Stimulated activated CD8-positive, alpha-beta memory T cell treated with anti-CD3 and anti-CD28 coated beads, Interleukin-12 subunit alpha, Interleukin-12 subunit beta, amount 100 ng/mL, for 24 hours (primary cell): ENCODE measurements around the gene KRTAP12-4.
"Not testable (repeated sequence)": the region's sequence is repeated elsewhere in the genome, so short reads cannot be mapped to it uniquely, and the experiment has no call there.

Experiments used
- DNase-seq: peaks from one replicate; pipeline ENCODE4 v3.0.0-alpha.2; 2020; ENCODE audit errors: extremely low read depth

KRTAP12-4 gene, protein sequence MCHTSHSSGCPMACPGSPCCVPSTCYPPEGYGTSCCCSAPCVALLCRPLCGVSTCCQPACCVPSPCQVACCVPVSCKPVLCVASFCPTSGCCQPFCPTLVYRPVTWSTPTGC

DNA sequence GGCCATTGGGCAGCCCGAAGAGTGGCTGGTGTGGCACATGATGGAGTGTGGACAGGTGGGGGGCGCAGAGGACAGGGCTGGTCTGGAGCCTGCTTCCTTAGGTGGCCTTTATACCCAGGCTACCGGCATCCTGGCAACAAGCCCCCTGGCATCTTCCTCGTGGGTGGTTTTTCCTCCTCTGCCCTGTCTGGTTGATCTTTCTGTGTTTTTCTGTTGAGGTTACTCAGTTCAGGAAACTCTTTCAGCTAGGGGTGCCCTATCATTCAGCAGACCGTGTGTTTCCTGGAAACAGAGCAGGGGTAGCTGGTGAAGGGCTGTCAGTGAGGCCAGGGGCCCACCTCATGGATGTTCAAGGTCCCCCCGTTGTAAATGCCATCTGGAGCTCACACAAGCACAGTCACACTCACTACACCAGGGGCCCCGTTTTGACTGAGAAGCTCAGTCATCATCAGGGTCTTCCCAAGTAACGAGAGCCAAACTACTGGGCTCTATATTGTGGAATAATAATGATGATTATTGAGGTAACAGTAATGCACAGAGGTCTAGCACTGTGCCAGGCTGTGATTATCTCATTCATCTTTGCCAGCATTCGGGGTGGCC is at the start of gene KRTAP12-4:
TSS of gene KRTAP12-4 (minus strand) at position 84 of the 600 bp plus-strand sequence. CDS start at position 39, 45 bp downstream.
- DNase-seq, result no peak

GRCh38 chr21:44703731-44704635 is 49.5 kb upstream of the KRTAP12-4 start:
- no peak for DNase-seq

- DNase-seq, result no peak
Observed at GRCh38 chr21:44702973-44703730, 48.7 kb upstream of the KRTAP12-4 start.

GRCh38 chr21:44702111-44702972 is 47.9 kb upstream of the KRTAP12-4 start:
- DNase-seq, result no peak

DNA sequence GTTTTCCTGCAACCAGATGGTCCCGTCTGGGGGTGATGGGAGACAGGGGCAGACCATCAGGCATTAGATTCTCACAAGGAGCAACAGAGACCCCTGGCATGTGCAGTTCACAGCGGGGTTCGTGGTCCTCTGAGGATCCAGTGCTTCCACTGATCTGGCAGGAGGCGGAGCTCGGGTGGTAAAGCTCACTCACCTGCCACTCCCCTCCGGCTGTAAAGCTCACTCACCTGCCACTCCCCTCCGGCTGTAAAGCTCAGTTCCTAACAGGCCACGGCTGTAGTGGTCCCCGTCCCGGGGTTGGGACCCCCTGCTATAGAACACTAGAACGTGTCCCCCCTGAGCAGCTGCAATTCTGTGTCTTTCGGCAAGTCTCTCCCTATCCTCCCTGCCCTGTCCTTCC is 47.1 kb upstream of the KRTAP12-4 start:
- no peak for DNase-seq

GRCh38 chr21:44701023-44701400 is 46.6 kb upstream of the KRTAP12-4 start:
- DNase-seq, result no peak

GRCh38 chr21:44700101-44701022 is 45.9 kb upstream of the KRTAP12-4 start:
- DNase-seq, result no peak

DNA sequence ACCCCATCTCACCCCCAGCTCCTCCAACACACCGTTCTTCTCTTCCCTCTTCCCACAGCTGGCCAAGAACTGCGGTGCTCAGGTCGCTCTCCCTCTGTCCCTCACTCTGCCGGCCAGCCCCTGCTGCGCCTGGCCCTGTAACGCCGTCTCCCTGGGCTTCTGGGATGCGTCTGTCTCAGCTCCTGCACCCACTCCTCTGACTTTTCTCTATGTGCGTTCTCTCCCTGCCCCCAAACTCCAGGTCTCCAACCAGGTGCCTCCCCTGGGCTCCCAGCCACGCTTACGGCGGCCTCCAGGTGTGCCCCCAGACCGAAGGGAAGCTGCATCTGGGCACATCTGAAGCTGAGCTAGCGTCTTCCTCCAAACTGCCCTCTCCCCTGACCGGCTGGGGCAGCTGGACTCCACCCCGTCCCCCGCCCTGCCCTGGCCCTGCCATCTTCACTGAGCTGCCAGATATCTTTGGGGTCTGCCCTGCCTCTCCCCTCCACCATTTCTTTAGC is 45.1 kb upstream of the KRTAP12-4 start:
- no peak for DNase-seq

DNA sequence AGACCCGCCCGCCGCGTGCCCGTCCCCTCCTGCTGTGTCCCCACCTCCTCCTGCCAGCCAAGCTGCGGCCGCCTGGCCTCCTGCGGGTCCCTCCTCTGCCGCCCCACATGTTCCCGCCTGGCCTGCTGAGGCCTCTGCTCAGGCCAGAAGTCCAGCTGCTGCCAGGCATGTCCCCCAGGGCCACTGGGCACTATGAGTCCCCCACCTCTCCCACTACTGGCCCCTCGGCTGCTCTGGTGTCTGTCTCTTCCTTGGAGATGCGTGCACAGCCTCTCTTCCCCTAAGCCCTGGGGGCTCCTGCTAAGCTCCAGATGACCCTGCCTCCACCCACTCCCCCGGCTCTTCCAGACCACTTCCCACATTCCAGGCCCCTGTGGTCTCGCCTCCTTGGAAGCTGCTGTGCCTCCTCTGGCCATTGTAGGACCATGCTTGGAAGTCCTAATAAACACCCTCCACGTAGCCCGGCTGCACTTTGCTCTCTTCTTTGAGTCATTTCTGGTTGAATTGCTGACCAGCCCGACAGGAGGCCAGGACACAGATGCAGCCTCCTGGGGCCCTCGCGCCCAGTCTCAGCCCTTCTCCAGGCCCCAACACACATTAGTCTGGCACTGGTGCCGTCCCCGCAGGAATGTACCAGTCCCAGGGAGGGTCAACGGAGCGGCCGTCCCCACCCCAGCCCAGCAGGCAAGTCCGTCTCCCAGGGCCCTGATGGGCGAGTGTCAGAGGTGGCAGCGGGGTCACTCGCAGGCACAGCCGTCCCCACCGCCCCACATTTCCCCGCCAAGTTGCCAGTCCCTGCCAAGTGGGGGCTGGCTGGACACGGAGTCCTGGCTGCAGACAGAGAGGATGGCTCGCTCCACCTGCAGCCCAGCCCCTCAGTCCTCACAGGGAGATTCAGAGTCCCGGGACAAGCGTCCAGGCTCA is 43.6 kb upstream of the KRTAP12-4 start:
- no peak for DNase-seq

DNA sequence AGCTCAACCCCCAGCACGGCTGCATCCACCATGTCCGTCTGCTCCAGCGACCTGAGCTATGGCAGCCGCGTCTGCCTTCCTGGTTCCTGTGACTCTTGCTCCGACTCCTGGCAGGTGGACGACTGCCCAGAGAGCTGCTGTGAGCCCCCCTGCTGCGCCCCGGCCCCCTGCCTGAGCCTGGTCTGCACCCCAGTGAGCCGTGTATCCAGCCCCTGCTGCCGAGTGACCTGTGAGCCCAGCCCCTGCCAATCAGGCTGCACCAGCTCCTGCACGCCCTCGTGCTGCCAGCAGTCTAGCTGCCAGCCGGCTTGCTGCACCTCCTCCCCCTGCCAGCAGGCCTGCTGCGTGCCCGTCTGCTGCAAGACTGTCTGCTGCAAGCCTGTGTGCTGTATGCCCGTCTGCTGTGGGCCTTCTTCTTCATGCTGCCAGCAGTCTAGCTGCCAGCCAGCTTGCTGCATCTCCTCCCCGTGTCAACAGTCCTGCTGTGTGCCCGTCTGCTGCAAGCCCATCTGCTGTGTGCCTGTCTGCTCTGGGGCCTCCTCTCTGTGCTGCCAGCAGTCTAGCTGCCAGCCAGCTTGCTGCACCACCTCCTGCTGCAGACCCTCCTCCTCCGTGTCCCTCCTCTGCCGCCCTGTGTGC is 42.8 kb upstream of the KRTAP12-4 start, which contains the start of gene KRTAP10-12:
TSS of gene KRTAP10-12 (plus strand) at position 1 of the 639 bp plus-strand sequence. CDS start at position 31, 30 bp downstream.
- not testable (repeated sequence) for DNase-seq

GRCh38 chr21:44696572-44696971 is 42.1 kb upstream of the KRTAP12-4 start:
- no peak for DNase-seq

- no peak for DNase-seq
Observed at GRCh38 chr21:44695641-44696040, 41.2 kb upstream of the KRTAP12-4 start.

DNA sequence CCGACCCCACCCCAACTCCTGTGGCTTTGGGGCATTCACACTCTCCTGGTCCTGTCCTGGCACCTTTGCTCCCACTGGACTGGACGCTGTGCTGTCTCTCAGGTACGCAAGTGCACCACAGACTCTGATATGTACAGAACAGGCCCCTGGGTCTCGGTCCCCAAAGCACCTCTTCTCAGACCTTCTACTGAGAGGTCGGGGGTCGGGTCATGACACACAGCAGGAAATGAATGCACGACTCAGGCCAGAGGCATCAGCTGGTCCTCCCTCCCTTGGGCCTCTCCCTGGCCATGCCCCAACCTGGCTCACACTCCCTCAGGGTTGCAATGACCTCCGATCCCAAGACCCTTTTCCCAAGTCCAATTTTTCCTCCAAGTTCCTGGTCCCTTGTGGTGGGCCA is 40.7 kb upstream of the KRTAP12-4 start:
- DNase-seq, result no peak

DNA sequence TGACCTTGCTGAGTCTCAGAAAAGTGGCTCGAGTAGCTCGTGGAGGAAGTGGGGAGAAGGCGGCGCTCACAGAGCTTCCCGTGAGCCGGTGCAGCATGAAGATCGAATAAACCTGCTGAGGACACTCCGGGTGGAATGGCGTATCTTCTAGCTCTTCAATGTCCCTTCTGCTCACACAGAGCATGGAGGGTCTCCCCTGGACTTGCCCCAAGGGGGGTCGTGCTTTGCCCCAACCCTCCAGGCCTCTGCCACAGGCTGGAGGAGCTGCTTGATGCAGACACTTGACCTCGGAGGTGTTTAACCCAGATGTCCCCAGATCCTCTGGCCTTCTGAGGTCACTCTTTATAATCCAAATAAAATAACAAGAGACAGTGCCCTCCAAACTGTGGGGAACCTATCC is 40.3 kb upstream of the KRTAP12-4 start:
- DNase-seq, result no peak

GRCh38 chr21:44692798-44693512 is 38.5 kb upstream of the KRTAP12-4 start:
- DNase-seq, result no peak

DNA sequence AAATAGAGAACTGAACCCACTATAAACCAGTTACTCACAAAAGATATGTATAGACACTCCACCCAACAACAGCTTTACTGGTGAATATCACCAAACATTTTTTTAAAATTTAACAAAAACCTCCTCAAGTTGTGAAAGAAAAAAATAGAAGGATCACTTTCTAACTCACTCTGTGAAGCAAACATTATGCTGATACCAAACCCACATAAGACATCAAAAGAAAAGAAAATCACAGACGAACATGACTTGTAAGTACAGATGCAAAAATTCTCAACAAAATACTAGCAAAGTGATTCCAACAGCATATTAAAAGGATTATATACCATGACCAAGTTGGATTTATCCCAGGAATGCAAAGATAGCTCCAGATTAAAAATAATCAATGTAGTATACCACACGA is 37.2 kb upstream of the KRTAP12-4 start:
- no peak for DNase-seq

GRCh38 chr21:44689740-44690139 is 35.3 kb upstream of the KRTAP12-4 start:
- DNase-seq, result not testable (repeated sequence)

- DNase-seq, result no peak
Observed at GRCh38 chr21:44687671-44688070, 33.2 kb upstream of the KRTAP12-4 start.
